Myocyte (in vitro differentiated cells): ENCODE data around the gene SOX8. TPM values are rescaled to one million over a fixed set of nuclear protein-coding genes. Genes with fewer than 3 reads are reported as not detected.
"Not testable (repeated sequence)": the region's sequence is repeated elsewhere in the genome, so short reads cannot be mapped to it uniquely, and the experiment has no call there.

Source experiments
- DNase-seq: peaks from one replicate; pipeline ENCODE4 v3.0.0-alpha.2; 2012; ENCODE audit warnings: low read depth
- total RNA-seq: library from RNA; depleted of rRNA; stranded (reverse); fragments of >200 nt; gene quantifications from 2 replicates; pipeline ENCODE4 v1.2.3, GENCODE V29; 2014

Gene SOX8
- total RNA-seq, 1 donor from 2014 or later = 53.9 TPM

GRCh38 chr16:953818-954217 lies 27.8 kb upstream of the SOX8 start:
- not testable (repeated sequence) for DNase-seq

DNA sequence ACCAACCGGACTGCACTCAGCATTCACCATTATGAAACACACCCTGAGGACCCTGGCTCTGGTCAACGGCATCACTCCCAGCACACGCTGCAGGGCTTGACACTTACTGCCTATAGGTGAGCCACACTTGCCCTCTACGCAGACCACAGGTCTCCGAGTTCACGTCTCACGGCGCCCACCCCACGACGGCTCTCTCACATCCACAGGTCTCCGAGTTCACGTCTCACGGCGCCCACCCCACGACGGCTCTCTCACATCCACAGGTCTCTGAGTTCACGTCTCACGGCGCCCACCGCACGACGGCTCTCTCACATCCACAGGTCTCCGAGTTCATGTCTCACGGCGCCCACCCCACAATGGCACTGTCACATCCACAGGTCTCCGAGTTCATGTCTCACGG lies 25.8 kb upstream of the SOX8 start:
- not testable (repeated sequence) for DNase-seq

- no peak for DNase-seq
Observed at GRCh38 chr16:959232-960040, 22.1 kb upstream of the SOX8 start.

GRCh38 chr16:962366-962765 lies 19.2 kb upstream of the SOX8 start:
- DNase-seq = no peak

- DNase-seq = no peak
Observed at GRCh38 chr16:962901-963814, 18.4 kb upstream of the SOX8 start.

DNA sequence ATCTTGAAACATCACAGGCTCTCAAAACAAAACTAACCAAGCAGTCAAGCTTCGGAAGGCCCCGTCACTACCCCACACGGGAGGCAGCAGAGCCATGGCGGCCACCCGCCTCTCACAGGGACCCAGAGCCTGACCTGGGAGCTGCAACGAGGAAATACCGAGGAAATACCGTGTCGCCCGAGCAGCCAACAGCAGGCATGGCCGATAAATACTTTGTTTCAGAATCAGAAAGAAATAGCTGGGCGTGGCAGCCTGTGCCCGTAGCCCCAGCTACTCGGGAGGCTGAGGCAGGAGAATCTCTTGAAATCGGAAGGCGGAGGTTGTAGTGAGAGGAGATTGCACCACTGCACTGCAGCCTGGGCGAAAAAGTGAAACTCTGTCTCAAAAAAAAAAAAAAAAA lies 17.7 kb upstream of the SOX8 start:
- no peak for DNase-seq

GRCh38 chr16:964356-965035 lies 17.1 kb upstream of the SOX8 start:
- peak; percentile 96 for DNase-seq

GRCh38 chr16:965036-965395 lies 16.6 kb upstream of the SOX8 start:
- DNase-seq = no peak

GRCh38 chr16:965487-965886 lies 16.1 kb upstream of the SOX8 start:
- no peak for DNase-seq

- DNase-seq = no peak
Observed at GRCh38 chr16:966035-966434, 15.5 kb upstream of the SOX8 start.

GRCh38 chr16:966505-966904 lies 15.1 kb upstream of the SOX8 start:
- DNase-seq = no peak

DNA sequence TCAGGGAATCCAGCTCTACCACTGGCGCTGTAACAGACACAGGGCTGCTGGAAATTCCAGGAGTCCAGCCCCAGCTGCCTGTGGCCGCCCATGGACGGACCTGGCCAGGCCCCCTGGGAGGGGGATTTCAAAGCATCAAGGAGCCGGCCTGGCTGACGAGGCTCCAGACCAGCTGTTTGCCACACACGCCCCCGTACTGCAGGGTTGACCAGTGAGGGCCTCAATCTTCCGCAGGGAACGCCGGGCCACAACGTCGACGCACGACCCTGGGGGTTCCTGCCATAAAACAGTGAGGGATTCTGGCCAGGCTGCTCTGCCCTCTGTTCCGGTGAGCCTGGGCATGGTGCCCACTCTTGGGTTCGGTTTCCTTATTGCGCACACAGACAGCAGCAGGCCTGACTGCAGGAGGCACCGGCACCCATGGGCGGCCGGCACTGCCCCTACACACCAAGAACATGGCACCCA lies 14.5 kb upstream of the SOX8 start:
- DNase-seq = no peak

GRCh38 chr16:967546-968295 lies 13.8 kb upstream of the SOX8 start:
- no peak for DNase-seq

GRCh38 chr16:968620-969019 lies 12.9 kb upstream of the SOX8 start:
- no peak for DNase-seq

GRCh38 chr16:969508-970385 lies 11.8 kb upstream of the SOX8 start:
- DNase-seq = peak; percentile 56

DNA sequence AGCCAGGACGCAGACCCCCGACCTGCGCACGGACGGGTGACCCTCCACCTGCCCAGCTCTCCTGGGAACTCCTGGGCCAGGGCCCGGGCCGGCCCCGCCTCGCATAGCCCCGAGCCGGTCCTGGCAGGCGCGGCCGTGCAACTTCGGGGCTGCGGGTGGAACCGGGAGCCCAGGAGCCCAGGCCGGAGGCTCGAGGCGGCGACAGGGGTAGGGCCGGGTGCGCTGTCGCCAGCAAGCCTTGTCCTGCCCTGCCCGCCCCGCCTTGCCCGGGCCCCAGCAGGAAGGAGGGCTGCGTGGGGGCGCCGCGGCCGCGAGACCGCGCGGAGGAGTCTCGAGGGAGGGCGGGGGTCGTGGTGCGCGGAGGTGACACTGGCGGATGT lies 11.2 kb upstream of the SOX8 start:
- no peak for DNase-seq

DNA sequence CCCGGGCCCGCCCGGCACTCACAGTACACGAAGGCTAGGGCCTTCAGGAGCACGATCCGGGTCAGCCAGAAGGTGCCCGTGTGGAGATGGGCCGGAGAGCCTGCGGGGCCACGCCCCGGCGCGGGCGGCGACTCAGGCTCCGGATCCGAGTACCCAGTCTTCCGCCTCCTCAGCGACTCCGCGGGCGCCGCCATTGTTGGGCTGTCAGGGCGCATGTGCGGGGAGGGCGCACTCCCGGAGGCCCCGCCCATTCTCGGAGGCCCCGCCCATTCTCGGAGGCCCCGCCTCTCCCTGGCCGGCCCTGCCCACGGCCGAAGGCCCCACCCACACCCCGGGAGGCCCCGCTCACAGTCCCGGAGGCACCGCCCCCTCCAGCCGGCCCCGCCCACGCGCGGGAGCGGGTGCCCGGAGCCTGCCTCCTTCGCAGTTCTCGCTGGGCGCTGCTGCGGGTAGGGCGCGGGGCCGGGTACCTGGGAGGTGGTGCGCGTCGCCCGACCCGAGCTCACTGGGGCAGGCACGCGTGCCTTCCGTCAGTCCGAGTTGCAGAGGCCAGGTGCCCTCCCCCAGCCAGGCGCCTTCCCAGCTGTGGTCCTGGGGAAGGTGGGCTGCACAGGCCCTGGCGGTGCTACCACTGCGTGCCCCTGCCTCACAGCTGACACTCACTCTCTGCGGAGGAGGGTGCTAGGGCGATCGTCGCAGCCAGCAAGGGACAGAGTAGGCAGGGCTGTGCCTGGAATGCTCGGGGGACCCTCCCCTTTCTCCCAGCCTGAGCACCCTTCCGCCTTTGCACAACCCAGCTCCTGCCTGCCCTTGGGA lies 10.6 kb upstream of the SOX8 start, which contains the start of gene LMF1:
Gene LMF1 (minus strand): TSS at position 219 of the 816 bp plus-strand sequence. CDS start 4 bp downstream, at position 215.
- DNase-seq = peak; percentile 88

DNA sequence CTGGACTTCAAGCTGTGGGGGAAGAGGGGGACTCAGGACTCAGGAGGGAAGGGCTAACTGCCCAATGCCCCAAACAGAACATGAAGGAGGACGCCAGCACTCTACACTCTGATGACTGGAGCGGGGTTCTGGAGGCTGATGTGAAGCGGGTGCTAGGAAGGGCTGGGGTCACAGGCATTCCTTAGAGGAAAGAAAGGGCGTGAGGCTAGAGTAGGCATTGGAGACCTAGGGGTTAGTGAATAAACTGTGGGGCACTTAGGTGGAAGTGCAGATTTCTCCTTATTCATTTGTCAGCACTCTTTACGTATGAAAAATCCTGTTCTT lies 10.0 kb upstream of the SOX8 start:
- no peak for DNase-seq

DNA sequence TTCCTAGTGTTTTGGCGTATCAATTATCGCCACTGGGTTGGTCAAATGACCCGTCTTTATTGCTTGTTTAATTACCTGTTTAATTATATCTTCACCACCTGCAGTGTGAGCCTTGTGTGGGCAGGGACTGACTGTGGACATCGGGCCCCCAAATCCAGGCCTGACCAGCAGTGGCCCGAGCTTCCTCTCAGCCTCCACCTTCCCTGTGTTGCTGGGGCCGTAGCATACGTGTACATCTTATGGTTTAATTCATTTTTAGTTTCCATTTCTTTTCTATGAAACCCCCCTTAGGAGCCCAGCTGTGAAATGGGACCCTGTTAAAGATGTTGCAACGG lies 9.6 kb upstream of the SOX8 start:
- DNase-seq = no peak
